Testis (tissue), 2 donors: ENCODE measurements around the gene CIBAR2.

Source experiments
- CTCF ChIP-seq, 3 experiments: fragments of 450-650 bp in 2 of 3; fragments of 200-600 bp in 1 of 3; sonication (generic) in 1 of 3; IDR thresholded peaks; one replicate each; pipeline ENCODE4 v1.5.1; 2016 to 2019; ENCODE audit warnings: antibody characterized with exemption in 3 of 3, mild to moderate bottlenecking in 2 of 3, moderate library complexity in 1 of 3
- POLR2A ChIP-seq: fragments of 450-650 bp; IDR thresholded peaks from one replicate; pipeline ENCODE4 v1.6.1; 2017; ENCODE audit warnings: antibody characterized with exemption, mild to moderate bottlenecking, moderate library complexity

GRCh38 chr16:85157813-85158742, 45.8 kb upstream of the CIBAR2 start:
- TF ChIP-seq CTCF (IDR thresholded peaks at IDR 0.05): no peak
- no peak for TF ChIP-seq POLR2A
